ENCODE results near the gene JMJD4. TPM values are rescaled to one million over a fixed set of nuclear protein-coding genes. Genes with fewer than 3 reads are reported as not detected.
A peak's percentile ranks its signal among the peaks of the same experiment; 100 is the strongest.

JMJD4 gene
- total and polyA plus RNA-seq, 9 of the 15 experiments (the other 6 are each of a cell fraction or from before 2014, with no cell fraction given), result 1.4 to 42.6 (median 29.2) TPM

DNA sequence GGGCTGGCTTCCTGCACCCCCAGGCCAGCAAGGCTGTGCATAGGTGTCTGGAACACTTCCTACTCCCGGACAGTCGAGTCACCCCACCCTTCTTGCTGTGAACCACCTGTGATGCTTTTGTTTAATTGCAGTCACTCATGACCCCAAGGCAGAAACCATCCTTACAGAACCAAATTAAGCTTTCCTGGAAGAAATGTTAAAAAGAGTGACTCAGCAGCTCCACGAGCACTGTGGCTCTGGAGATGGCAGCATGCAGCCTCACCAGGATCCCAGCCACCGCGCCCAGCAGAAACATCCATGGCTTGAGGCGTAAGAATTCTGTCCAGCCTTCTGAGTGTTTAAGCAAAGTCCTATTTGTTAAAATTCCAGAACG, 28.9 kb upstream of the JMJD4 start:
- Histone ChIP-seq H2AFZ (ENCODE audit: low read depth, low read length) (no peak overlapping the region), H3K27ac (ENCODE audit: extremely low read depth, low read depth, low read length) (no peak overlapping the region; the same call in 2 of the 3 replicates), H3K9ac (ENCODE audit: insufficient read depth in 1 of 2, low read depth in 2 of 2, low read length in 2 of 2) (peak overlapping the region in 1 of 2 experiments; percentile 11; a peak in 2 of 4 replicates), H3K4me3 (no peak overlapping the region), H3K36me3 (ENCODE audit: control insufficient read depth, insufficient read depth, low read length) (peaks cover 82% of the 10 kb centered on the region), H3K9me1 (ENCODE audit: control insufficient read depth, insufficient read depth, low read length) (peaks cover 10% of the 10 kb centered on the region), H3K79me2 (ENCODE audit: control insufficient read depth, insufficient read depth, low read length) (peaks cover 9% of the 10 kb centered on the region; the same call in 2 of the 3 replicates), H4K20me1 (replicated peaks; ENCODE audit: control insufficient read depth, insufficient read depth, low read length) (peaks cover 14% of the 10 kb centered on the region; the same call in 1 of the 2 replicates), H3K4me2 (ENCODE audit: insufficient read depth, low read length) (no peak overlapping the region), H3K4me1 (replicated peaks in 1 of 2; ENCODE audit: control insufficient read depth in 2 of 2, insufficient read depth in 2 of 2, low read length in 2 of 2) (peaks cover 5 to 20% of the 10 kb centered on the region in 2 experiments), H3K27me3 (ENCODE audit: control insufficient read depth in 2 of 2, insufficient read depth in 2 of 2, low read length in 2 of 2) (no peaks in the 10 kb centered on the region), H3K9me3 (replicated peaks; ENCODE audit: control insufficient read depth, insufficient read depth, low read depth, low read length) (no peaks in the 10 kb centered on the region)
- in situ Hi-C loops (cut with MboI) (loop anchor here (5.0 to 10.0 kb wide), 2 partner anchors 171 to 753 kb away; no protein-coding TSS in a partner anchor), intact Hi-C loops (cut with micrococcal nuclease) (loop anchor here (5.0 kb wide), 1 partner anchor 313 kb away; no protein-coding TSS in a partner anchor)
- BruUV-seq (replicated peaks), result no TSS peak
- CTCF ChIA-PET (ENCODE audit: low intra/inter-chr PET ratio), result interaction anchor here (2.3 kb wide), 1 partner anchor 183 kb away, joined by 25 read pairs; the partner anchor contains the start of gene WNT9A
- 83% methylated on average over 7 of the region's 7 CpGs for WGBS (ENCODE audit: insufficient coverage, low coverage, missing lambda C conversion rate)
- DNase-seq (ENCODE audit: extremely low read depth in 1 of 4, low spot score in 3 of 4), result no peak
- ATAC-seq, result no peak
- TF ChIP-seq SAFB (IDR thresholded peaks at IDR 0.05; ENCODE audit: borderline replicate concordance, low read depth, low read length) (no peak), NFE2 (IDR thresholded peaks at IDR 0.05; ENCODE audit: low read depth) (0 out of 2 replicates have a peak, but pooled peaks have one; percentile 15)
- no peak for FAIRE-seq
- POLR2A ChIA-PET, result interaction anchor here (1.0 kb wide), 2 partner anchors 19 to 197 kb away, joined by 3 read pairs; no protein-coding TSS in a partner anchor

DNA sequence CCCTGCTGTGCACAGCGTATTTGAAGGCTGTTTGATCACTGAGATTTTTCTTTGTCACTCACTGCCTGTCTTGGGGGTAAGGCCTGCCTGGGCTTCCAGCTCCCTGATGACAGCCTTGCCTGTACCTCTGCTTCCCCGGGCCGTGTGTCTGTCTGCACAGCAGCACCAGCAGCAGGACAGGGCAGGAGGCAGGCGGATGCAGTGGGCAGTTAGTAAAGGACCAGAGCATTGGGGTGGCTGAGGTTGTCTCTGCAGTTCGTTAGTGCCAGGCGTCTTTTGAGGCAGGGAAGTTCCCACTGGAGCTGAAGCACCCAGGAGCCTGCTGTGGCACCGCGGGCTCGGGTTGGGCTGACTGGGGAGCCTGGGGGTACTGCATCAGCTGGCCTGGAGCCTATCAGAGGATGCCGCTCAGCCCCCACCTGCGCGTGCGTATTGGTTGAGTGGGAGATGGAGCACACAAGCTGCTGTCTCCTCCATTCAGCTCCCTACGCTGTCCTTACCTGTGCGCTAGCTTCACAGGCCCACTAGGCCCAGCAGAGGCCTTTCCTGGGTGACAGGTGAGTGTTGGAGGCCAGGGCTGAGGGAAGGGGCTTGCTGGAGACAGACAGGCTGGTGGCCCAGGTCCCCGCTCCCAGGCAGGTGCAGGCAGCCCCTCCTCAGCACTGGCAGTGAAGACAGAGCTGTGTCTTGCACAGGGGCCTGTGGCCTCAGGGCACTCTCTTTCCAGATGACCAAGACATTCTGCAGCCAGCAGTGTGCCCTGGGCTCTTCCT, 28.3 kb upstream of the JMJD4 start:
- Histone ChIP-seq H3K4me3 (no peak overlapping the region), H3K9ac (ENCODE audit: insufficient read depth in 1 of 2, low read depth in 2 of 2, low read length in 2 of 2) (peak overlapping the region in 1 of 2 experiments; percentile 11; a peak in 2 of 4 replicates), H3K4me2 (ENCODE audit: insufficient read depth, low read length) (no peak overlapping the region), H3K9me3 (replicated peaks; ENCODE audit: control insufficient read depth, insufficient read depth, low read depth, low read length) (no peaks in the 10 kb centered on the region), H3K79me2 (ENCODE audit: control insufficient read depth, insufficient read depth, low read length) (peaks cover 9% of the 10 kb centered on the region; the same call in 2 of the 3 replicates), H4K20me1 (replicated peaks; ENCODE audit: control insufficient read depth, insufficient read depth, low read length) (peaks cover 15% of the 10 kb centered on the region; the same call in 1 of the 2 replicates), H2AFZ (ENCODE audit: low read depth, low read length) (no peak overlapping the region), H3K27ac (ENCODE audit: extremely low read depth, low read depth, low read length) (no peak overlapping the region; the same call in 2 of the 3 replicates), H3K4me1 (replicated peaks in 1 of 2; ENCODE audit: control insufficient read depth in 2 of 2, insufficient read depth in 2 of 2, low read length in 2 of 2) (peaks cover 5 to 20% of the 10 kb centered on the region in 2 experiments), H3K36me3 (ENCODE audit: control insufficient read depth, insufficient read depth, low read length) (peaks cover 82% of the 10 kb centered on the region), H3K27me3 (ENCODE audit: control insufficient read depth in 2 of 2, insufficient read depth in 2 of 2, low read length in 2 of 2) (no peaks in the 10 kb centered on the region), H3K9me1 (ENCODE audit: control insufficient read depth, insufficient read depth, low read length) (peaks cover 10% of the 10 kb centered on the region)
- 98% methylated on average over 16 of the region's 16 CpGs for WGBS (ENCODE audit: insufficient coverage, low coverage, missing lambda C conversion rate)
- intact Hi-C loops (cut with micrococcal nuclease) (loop anchor here (5.0 kb wide), 1 partner anchor 314 kb away; no protein-coding TSS in a partner anchor), in situ Hi-C loops (cut with MboI) (loop anchor here (5.0 to 10.0 kb wide), 2 partner anchors 171 to 754 kb away; no protein-coding TSS in a partner anchor)
- POLR2A ChIA-PET, result interaction anchor here (0.5 to 1.0 kb wide), 4 partner anchors 12 to 198 kb away, joined by 3 to 4 read pairs (median 3); no protein-coding TSS in a partner anchor
- no peak for FAIRE-seq
- CTCF ChIA-PET (ENCODE audit: low intra/inter-chr PET ratio), result interaction anchor here (1.5 to 2.3 kb wide), 2 partner anchors 183 to 282 kb away, joined by 10 to 25 read pairs; partner anchors contain the start of gene WNT9A
- no peak for TF ChIP-seq GABPB1 (CRISPR knock-in tag; IDR thresholded peaks at IDR 0.05)
- peak; percentile 9 for TF ChIP-seq HNRNPLL (IDR thresholded peaks at IDR 0.05; ENCODE audit: low read depth, low read length, poor library complexity, severe bottlenecking)
- no peak for TF ChIP-seq PRPF4 (IDR thresholded peaks at IDR 0.05; ENCODE audit: insufficient read depth, low read depth, low read length, poor library complexity, severe bottlenecking)
- no peak for TF ChIP-seq FOXA1 (IDR thresholded peaks at IDR 0.05; ENCODE audit: borderline replicate concordance)
- no peak for TF ChIP-seq RBM22 (IDR thresholded peaks at IDR 0.05; ENCODE audit: low read depth, low read length, poor library complexity, severe bottlenecking)
- ATAC-seq, result no peak
- BruUV-seq (replicated peaks), result no TSS peak
- no peak for DNase-seq (ENCODE audit: extremely low read depth in 1 of 4, low spot score in 3 of 4)
